Renal cortical epithelial cell (primary cell): Measurements from ENCODE around the gene TGFB1I1. TPM values are rescaled to one million over a fixed set of nuclear protein-coding genes. Genes with fewer than 3 reads are reported as not detected.
"Not testable (repeated sequence)": the region's sequence is repeated elsewhere in the genome, so short reads cannot be mapped to it uniquely, and the experiment has no call there.

Source experiments
- DNase-seq: peaks from one replicate; pipeline ENCODE4 v3.0.0-alpha.2; 2011; ENCODE audit warnings: low read depth
- total RNA-seq: library from RNA; depleted of rRNA; stranded (reverse); fragments of >200 nt; gene quantifications from 2 replicates; pipeline ENCODE4 v1.2.3, GENCODE V29; 2014

The TGFB1I1 gene
- total RNA-seq, 1 donor from 2014 or later: 26.5 TPM

- DNase-seq: no peak
Observed at GRCh38 chr16:31517800-31518402, 45.9 kb downstream of the TGFB1I1 start.

GRCh38 chr16:31519759-31520431 lies 47.9 kb downstream of the TGFB1I1 start:
- no peak for DNase-seq

- DNase-seq: no peak
Observed at GRCh38 chr16:31521368-31521767, 49.4 kb downstream of the TGFB1I1 start.

- no peak for DNase-seq
Observed at GRCh38 chr16:31522071-31522470, 50.1 kb downstream of the TGFB1I1 start.

- DNase-seq: not testable (repeated sequence)
Observed at GRCh38 chr16:31523768-31524167, 51.8 kb downstream of the TGFB1I1 start.

- DNase-seq: no peak
Observed at GRCh38 chr16:31525113-31525512, 53.2 kb downstream of the TGFB1I1 start.

Other genes with a start within 250 kb of the TGFB1I1 start
- 0.30 and 0.35 TPM in 2 replicates for gene ITGAM, start 212.2 kb upstream of the TGFB1I1 start, total RNA-seq
- 0.05 and 0.17 TPM in 2 replicates for gene ITGAX, start 117.0 kb upstream of the TGFB1I1 start, total RNA-seq
- not detected in 2 replicates for gene ITGAD, start 78.8 kb upstream of the TGFB1I1 start, total RNA-seq
- not detected in 2 replicates for gene COX6A2, start 43.8 kb upstream of the TGFB1I1 start, total RNA-seq
- gene ZNF843, start 29.4 kb upstream of the TGFB1I1 start, total RNA-seq: 0.99 TPM in 1 of 2 replicates, not detected in the other
- gene ARMC5, start 12.7 kb upstream of the TGFB1I1 start, total RNA-seq: 5.4 and 8.7 TPM in 2 replicates
- gene SLC5A2, start 11.0 kb downstream of the TGFB1I1 start, total RNA-seq: 0.52 and 0.60 TPM in 2 replicates
- gene RUSF1, start 36.2 kb downstream of the TGFB1I1 start, total RNA-seq: 39.8 and 62.3 TPM in 2 replicates
- gene AHSP, start 55.7 kb downstream of the TGFB1I1 start, total RNA-seq: not detected in 2 replicates